Measurements from ENCODE around the gene CDK13.

DNA sequence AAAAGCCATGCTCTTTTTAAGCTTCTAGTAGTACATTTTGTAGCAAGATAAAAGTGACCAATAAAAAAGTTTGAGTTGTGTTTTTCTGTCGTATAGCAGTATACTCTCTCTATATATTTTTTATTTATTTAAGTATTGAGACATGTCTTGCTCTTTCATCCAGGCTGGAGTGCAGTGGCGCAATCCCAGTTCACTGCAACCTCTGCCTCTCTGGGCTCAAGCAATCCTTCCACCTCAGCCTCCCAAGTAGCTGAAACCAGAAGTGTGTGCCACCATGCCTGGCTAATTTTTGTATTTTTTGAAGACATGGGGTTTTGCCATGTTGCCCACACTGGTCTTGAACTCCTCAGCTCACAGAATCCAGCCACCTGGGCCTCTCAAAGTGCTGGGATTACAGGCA, 187.5 kb downstream of the CDK13 start:
- TF ChIP-seq MAX (IDR thresholded peaks at IDR 0.05) (no peak), NFIC (IDR thresholded peaks at IDR 0.05) (no peak), TCF12 (IDR thresholded peaks at IDR 0.05; ENCODE audit: low read depth) (no peak)
- TF ChIP-seq, protein P1, sequence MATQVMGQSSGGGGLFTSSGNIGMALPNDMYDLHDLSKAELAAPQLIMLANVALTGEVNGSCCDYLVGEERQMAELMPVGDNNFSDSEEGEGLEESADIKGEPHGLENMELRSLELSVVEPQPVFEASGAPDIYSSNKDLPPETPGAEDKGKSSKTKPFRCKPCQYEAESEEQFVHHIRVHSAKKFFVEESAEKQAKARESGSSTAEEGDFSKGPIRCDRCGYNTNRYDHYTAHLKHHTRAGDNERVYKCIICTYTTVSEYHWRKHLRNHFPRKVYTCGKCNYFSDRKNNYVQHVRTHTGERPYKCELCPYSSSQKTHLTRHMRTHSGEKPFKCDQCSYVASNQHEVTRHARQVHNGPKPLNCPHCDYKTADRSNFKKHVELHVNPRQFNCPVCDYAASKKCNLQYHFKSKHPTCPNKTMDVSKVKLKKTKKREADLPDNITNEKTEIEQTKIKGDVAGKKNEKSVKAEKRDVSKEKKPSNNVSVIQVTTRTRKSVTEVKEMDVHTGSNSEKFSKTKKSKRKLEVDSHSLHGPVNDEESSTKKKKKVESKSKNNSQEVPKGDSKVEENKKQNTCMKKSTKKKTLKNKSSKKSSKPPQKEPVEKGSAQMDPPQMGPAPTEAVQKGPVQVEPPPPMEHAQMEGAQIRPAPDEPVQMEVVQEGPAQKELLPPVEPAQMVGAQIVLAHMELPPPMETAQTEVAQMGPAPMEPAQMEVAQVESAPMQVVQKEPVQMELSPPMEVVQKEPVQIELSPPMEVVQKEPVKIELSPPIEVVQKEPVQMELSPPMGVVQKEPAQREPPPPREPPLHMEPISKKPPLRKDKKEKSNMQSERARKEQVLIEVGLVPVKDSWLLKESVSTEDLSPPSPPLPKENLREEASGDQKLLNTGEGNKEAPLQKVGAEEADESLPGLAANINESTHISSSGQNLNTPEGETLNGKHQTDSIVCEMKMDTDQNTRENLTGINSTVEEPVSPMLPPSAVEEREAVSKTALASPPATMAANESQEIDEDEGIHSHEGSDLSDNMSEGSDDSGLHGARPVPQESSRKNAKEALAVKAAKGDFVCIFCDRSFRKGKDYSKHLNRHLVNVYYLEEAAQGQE (IDR thresholded peaks at IDR 0.05; ENCODE audit: low read depth): no peak

Measured in Ishikawa (cell line).